CD4-positive, alpha-beta T cell treated with Interleukin-4 for 4 hours (primary cell): Measurements from ENCODE around the gene CFAP206.

Experiments used
- DNase-seq: peaks from one replicate; pipeline ENCODE4 v3.0.0-alpha.2; 2020

CFAP206 gene, protein sequence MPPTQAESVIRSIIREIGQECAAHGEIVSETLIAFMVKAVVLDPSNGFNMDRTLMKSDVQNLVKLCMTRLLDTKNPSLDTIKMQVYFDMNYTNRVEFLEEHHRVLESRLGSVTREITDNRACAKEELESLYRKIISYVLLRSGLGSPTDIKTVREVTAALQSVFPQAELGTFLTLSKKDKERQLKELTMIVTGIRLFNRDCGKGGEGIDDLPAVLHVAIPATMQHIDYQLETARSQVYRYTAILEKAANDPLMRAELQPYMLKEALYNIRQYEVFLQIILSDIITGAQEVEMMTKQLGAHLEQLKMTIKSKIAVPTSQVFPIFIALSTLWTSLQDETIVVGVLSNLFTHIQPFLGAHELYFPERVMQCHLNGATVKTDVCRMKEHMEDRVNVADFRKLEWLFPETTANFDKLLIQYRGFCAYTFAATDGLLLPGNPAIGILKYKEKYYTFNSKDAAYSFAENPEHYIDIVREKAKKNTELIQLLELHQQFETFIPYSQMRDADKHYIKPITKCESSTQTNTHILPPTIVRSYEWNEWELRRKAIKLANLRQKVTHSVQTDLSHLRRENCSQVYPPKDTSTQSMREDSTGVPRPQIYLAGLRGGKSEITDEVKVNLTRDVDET

DNA sequence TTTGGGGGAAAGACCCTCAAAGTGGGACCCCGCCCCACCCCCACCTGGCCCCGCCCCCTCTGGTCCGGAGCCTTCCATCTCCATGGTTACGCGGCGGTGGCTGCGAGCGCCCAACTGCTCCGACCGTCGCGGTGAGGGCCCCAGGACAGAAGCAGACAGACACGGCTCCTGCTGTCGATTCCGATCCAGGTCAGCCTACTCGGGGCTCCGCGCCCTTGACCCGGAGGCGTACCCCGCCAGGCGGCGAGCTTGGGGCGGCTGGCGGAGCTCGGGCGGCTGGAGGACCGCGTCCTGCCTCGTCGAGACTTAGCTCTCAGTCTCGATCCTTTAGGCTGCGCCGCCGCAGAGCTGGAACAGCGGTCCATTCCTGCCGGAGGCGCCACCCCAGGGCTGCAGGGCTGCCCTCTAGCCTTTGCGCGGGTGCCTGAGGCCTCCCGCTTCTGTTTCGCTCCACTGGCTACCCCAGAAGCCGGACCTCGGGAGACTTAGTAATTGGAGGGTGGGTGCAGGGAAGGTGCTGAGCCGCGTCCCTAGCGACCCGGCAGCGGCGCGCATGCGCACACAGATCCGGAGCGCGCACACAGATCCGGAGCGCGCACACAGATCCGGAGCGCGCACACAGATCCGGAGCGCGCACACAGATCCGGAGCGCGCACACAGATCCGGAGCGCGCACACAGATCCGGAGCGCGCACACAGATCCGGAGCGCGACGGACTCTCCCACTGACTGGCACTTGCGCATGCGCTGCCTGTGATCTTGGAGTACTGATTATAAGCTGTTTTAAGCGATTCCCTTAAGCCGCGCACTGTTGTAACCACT, at the start of gene CFAP206:
Gene CFAP206, plus strand, starts transcription at position 72 of the 820 bp plus-strand sequence. CDS start 1,868 bp downstream, outside the sequence.
- DNase-seq: peak; percentile 77

DNA sequence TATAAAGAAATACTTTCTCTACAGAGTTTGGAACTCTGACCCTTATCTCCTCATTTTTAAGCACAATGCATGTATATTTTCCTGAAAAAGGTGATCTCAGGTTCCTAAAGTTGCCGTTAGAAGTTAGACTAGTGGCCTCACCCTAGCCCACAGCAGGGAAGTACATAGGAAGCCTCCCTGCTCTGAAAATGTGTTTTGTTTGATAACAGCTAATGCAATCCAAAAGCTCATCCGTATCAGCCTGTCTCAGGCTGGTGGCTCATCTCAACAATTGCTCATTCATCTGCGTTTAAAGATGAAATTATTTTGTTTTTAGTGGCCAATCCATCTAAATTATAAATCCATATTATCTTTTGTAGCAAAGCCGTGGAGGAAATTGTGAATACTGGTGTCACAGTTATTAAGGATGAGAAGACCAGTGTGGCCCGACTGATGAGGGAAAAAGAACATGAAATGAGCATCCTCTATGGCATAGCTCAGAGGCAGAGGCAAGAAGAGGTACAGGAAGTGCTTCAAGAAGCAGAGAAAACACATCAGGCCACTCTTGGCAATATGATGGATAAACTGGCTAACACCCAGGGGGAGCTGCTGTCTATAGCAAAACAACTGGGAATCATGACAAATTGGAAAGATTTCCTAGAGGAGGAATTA, 43.0 kb upstream of the CFAP206 start:
- DNase-seq: no peak

DNA sequence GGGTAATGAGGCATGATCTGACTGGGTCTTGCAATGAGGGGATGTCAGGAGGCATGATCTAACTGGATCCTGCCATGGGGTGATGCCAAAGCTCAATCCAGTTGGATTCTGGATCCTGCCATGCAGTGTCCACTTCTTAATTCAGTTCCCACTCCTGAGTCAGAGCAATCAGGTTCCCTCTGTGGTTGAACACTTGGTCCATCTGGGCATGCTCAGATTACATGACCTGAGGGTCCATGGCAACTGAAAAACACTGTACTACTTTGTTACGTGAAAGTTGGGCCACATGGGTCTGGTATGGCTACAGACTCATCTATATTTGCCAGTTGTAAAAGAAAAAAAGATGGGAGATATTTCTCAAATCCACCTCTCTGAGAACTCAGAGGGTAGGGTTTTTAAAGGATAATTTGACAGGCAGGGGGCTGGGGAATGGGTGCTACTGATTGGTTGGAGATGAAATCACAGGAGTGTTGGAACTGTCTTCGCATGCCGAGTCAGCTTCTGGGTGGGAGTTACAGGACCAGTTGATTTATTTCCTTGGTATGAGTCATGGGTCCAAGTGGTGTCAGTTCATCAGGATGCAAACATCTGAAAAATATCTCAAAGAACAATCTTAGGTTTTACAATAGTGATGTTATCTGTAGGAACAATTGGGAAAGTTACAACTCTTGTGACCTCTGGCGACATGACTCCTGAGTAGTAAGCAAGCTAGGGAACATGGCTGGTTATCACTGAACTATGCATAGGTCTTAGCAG, 41.5 kb upstream of the CFAP206 start:
- no peak for DNase-seq

DNA sequence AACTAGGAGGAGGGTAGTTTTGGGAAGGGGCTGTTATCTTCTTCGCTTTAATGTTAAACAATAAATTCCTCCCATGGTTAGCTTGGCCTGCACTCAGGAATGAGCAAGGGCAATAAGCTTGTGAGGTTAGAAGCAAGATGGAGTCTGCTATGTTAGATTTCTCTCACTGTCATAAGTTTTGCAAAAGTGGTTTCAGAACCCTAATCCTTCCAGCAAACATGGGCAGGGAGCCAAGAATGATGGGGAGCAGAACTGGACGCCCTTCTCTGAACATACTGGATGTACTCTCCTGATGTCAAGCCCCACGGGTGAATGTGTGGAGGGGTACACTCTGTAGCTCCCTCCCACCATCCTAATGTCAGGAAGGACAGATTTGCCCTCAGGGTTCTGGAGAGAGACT, 40.9 kb upstream of the CFAP206 start:
- DNase-seq: no peak

DNA sequence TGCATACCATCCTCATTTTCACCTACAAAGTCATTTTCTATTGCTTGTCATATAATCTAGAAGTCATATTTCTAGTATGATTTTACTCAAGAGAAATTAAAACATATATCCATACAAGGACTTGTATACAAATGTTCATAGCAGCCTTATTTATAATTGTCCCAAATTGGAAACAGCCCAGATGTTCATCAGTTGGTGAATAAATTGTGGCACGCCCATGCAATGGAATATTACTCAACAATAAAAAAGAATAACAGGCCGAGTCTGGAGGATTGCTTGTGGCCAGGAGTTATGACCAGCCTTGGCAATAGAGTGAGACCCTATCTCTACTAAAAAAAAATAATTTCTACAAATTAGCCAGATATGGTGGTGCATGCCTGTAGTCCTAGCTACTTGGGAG, 34.4 kb upstream of the CFAP206 start:
- DNase-seq: no peak

DNA sequence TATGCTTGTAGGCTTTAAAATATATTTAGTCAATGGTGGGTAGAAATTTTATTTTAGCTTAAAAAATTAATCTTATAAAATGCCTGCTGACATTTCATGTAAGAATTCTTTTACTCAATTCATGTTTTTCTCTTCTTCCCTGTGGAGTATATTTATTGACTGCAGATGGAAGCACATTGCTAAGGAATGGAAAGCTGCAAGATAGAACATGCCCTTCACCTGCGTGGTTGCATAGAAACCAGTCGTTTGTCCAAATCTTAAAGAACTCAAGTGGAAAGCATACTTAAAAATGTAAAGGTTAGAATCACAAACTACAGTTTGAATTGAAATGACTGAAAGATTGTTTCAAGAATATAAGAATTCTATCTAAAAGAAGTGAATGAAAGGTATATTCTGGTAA, 32.5 kb upstream of the CFAP206 start:
- no peak for DNase-seq

DNA sequence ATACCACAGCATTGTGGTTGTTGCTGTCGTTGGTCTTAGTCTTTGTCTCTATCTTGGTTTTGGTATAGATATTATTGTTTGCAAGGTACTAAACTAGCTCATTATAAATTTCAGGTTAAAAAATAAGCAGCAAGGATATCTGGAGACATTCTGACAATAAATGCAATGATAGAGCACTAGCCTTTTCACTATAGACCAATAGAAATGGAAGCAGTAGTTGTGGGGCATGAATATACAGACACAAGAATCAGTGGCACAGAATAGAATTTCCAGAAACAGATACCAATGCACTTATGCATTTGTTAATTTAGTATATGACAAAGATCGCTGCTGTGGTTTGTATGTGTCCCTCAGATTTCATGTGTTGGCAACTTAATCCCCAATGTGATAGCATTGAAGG, 31.1 kb upstream of the CFAP206 start:
- no peak for DNase-seq

DNA sequence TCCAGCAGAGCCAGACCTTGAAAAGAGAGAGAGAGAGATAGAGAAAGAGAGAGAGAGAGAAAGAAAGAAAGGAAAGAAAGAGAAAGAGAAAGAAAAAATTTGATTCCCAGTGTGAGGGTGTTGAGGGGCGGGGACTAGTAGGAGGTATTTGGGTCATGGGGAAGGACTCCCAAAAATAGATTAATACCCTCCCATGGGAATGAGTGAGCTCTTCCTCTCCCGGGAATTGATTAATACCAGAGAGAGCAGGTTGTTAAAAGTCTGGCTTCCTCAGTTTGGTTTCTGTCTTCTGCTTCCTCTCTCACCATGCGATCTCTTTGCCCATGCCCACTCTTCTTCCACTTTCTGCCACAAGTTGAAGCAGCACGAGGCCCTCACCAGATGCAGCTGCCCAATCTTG, 28.8 kb upstream of the CFAP206 start:
- no peak for DNase-seq

DNA sequence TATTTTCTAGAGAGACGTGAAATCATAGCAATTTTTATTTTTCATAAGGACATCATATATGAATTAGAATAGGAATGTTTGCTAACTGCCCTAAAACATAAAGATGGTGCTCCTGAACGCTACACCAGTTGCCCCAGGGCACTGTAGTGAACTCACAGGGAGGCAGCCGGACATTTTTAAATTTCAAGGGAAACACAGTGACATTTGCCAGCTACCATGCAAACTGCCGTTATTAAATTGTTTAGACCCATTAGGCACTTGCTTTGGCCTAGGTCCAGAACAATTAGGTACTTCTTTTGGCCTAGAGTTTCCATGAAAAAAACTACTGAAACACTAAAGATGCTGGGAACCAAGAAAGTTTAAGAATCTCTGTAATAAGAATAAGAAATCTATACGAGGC, 24.9 kb upstream of the CFAP206 start:
- no peak for DNase-seq

DNA sequence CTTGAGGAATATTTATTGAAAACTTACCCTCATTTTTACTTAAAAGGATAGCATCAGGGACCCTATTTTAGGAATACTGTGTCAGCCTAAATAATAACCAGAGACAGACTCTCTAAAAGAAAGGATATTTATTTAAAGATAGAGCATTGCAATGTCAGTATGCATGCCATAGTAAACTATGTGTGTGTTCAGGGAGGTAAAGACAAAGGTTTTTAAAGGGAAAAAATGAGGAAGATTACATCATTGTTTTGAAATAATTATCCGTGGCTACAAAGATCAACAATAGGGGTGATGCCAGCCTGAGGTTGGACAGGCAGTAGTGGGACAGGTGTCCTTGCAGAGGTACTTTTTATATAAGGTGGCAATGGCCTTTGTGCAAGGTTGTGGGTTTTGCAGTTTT, 23.7 kb upstream of the CFAP206 start:
- no peak for DNase-seq

DNA sequence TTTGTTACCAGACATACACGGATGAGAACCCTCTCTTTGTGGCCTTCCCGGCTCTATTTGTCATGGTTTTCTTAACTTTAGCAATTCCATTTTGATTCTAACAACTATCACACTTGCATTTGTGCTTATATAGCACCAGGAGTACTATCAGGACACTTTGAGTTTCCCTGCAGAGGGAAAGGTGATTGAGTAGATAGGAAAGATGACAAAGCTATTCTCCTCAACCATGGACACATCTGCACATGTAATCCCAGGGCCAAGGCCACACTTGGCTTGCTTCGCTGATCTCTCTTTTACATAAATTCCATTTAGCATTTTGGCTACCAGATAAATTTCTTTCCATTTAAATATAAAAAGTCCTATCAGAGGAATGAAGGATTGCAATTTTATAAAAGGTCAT, 23.3 kb upstream of the CFAP206 start:
- DNase-seq: no peak

DNA sequence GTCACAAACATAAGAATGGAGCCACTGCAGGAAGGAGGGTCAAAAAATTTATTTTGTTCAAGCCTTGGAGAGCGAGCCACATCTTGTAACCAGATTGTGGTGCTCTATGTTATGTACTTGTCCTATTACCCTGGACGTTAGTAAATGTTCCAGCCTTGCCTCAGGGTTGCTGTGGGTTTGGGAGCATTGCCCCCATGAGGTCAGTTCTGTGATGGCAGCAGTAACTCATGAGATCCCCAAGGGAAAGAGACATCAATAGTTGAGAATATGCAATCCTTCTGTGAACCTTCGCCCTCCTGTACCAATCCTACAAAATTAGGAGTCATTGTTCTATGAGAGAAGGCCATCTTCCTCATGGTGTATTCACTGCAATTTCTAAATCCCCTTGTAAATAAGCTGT, 16.4 kb upstream of the CFAP206 start:
- no peak for DNase-seq

DNA sequence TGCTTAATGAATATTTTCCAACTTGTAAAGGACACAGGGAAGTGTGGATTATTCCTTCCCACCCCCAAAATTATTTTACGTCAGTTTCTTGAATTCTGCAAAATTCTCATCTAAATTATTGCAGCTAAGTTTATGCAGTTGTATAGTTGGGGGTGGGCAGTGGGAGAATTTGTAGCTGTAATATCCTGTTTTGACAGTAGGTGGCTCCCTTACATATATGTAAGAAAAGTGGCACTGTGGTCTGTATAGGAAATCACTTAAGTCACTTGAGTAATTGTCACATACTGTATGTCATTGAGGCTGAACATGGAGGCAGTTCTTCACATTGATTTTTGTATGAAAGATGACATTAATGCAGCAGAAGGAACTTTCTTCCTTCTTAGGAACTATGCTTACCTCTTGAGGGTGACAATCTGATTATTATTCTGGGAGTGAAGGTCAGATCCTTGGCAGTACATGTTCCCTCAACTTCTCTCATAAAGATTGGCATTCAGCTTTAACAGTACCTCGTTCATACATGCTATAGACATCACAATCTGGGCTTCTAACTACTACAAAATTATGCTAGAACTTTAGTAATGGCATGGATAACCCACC, 14.6 kb upstream of the CFAP206 start:
- peak; percentile 65 for DNase-seq

DNA sequence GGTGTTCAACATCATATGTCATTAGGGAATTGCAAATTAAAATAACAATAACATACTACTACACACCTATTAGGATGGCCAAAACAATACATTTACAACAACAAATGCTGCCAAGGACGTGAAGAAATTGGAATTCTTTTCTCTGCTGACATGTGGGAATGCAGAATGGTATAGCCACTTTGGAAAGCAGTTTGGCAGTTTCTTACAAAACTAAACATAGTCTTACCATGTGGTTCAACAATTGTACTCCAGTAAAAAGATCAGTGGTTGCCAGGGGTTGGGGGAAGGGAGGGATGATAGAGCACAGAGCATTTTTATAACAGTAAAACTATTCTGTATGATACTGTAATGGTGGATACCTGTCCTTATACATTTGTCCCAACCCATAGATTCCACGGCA, 12.3 kb upstream of the CFAP206 start:
- DNase-seq: no peak

DNA sequence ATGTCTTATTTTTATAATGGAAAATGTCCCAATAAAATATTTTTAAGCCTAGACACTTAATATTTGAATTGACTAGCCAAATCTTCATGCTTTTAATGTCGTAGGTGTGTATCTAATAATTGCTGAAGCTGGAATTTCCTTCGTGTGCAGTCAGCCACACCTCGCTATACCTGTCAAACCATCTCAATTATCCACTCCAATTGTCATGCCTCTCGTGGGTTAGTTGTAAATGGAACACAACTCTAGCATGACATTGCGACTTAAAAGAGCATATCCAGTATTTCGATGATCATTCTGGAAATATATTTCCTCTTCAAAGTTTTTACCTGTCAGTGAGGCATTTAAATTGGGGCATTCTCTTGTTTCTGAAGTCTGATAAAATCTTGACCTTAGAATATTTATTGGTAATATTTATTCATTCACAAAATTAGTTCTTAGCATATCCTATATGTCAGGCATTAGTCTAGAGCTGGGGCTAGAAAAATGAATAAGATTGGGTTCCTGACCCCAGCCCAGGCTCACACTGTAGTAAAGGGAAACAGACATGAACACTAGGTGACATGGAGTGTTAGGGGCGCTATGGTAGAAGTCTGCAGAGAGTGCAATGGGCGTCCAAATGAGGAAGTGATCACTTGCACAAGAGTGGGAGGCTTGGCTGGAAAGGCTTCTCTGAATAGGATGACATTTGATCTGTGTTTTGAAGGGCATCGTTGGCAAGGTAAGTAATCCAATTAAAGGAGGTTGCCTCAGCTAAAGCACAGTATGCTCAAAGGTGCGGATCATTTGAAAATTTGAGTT, 11.0 kb upstream of the CFAP206 start:
- no peak for DNase-seq

DNA sequence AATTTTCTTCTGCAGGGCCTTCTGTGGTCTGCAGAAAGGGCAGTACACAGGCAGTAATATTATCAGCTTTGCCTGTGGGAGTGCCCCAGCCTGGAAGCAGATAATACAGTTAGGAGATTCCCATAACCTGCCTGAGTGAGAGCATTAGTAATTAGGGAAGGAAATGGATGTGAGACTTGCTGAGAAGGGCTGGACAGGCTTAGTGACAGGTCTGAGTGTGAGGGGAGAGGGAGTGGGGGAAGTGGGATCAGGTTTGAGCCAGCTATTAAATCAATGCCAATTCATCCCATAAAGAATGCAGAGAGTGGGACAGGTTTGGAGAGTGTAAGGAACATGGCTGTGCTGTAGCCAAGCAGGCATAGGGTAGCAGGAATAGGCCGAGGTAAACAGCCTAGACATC, 10.1 kb upstream of the CFAP206 start:
- no peak for DNase-seq

DNA sequence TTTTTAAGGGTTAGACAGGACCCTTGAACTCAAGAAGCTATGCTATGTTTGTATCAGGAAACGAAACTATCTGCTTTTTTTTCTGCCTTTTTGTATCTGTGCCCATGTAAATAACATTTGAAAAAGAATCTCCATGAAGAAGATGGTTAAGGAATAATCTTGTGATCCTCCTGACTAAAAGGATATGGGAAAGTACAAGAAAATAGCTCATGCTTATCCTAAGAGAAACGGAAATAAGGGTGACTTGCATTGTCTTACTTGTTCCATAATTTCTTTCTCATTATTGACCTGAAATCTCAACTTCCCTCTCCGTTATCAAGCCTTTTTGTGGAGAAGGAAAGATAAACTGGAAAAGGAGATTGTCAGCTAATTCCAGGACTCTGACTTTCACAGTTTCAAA, 5.9 kb upstream of the CFAP206 start:
- DNase-seq: no peak

DNA sequence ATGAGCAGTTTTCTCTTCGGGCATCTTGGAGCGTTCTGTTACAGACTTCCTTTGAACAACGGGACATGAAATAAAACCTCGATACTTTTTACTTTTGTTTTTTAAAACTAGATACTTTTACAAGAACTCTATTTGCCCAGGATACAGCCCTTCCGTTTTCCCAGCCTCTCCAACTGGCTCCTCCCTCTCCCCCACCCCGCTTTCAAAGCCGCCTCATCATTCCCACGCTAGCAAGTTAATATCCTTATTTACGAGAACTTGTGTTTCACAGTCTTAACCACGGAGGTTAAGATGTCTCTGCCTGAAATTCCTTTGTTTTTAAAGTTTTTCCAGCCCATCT, 241 bp upstream of the CFAP206 start:
- DNase-seq: no peak

DNA sequence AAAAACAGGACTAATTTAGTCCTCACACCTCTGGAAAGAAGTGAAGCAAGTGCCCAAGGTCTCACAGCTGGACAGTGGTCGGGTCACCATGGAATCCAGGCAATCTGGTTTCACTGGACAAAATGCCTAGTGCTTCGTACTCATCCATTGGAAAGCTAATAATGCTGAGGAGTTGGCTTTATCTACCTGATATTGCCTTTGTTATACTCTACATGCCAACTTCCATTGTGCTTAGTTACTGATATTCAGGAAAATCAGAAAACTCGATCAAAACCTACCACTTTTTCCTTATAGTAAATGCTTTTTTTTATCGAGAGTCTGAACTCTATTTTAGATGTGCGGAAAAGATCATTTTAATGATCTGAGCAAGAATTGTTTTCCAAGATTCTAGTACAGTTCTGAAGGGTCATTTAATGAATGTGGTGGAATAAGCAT, 966 bp downstream of the CFAP206 start:
- DNase-seq: no peak

DNA sequence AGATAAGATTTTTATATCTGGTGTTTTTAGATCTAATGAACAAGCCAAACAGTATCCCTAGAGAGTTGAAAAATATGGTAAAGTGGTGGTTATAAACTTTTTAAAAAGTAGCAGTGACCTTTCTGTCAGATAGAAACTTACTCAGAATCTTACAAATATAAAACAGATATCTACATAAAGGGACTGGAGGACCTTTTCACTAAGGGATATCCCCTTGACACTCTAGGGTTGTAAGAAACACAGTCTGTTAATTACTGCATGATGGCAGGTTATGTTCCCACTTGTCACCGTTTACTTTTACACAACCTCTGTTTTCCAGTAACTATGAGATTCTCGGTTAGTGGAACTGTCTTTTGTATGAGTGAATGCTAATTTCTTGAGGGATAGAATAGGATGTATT, 11.5 kb downstream of the CFAP206 start:
- no peak for DNase-seq

DNA sequence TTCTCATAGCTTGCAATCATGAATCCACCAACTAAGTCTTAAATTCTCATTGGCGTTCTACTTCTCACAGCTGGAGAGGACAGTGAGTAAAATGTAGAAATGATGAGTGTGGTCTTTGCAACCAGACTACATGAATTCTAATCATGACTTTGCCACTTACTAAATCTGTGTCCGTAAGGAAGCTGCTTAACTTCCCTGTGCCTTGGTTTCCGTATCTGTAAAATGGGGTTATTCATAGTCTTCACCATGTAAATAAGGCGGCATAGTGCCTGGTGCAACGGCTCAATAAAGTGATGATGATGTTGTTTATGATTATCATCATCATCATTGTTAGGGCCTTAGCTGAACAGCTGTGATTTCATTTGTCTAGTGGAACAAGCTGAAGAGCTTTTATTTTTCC, 12.6 kb downstream of the CFAP206 start:
- no peak for DNase-seq
